GM18868 (cell line): ENCODE measurements around the gene ITPR2.
"Not testable (repeated sequence)": the region's sequence is repeated elsewhere in the genome, so short reads cannot be mapped to it uniquely, and the experiment has no call there.

Experiments used
- ATAC-seq: cut with Tn5 transposase; IDR thresholded peaks from one replicate; pipeline ENCODE4 v1.9.1; 2021; ENCODE audit warnings: mild to moderate bottlenecking, moderate library complexity; ENCODE audit not compliant: unreplicated experiment

Gene ITPR2

DNA sequence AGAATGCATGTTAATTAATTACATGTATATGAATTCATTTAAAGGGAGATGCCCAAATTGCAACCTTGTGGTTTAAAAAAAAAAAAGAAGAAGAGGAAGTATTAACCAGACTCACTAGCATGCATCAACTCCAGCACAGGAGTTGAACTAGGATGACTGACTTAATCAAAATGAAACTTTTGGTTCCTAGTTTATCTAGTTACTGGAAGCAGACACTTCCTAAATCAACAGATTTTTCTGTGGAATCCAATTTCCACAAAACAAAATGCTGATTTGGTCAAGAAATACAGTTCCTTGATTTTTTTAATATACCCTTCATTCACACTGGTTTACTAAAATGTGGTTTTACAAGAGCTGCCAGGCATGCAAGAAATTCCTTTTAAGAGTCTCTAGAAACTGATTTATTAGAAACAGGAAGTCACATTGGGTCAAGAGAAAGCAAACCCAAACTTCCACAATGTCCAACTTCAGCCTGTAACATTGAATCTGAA, 41.6 kb downstream of the ITPR2 start:
- peak; percentile 79 for ATAC-seq

- no peak for ATAC-seq
Measured at GRCh38 chr12:26790645-26790994, 42.4 kb downstream of the ITPR2 start.

- no peak for ATAC-seq
Measured at GRCh38 chr12:26789731-26790644, 43.0 kb downstream of the ITPR2 start.

- ATAC-seq, result no peak
Measured at GRCh38 chr12:26786865-26787514, 46.0 kb downstream of the ITPR2 start.

DNA sequence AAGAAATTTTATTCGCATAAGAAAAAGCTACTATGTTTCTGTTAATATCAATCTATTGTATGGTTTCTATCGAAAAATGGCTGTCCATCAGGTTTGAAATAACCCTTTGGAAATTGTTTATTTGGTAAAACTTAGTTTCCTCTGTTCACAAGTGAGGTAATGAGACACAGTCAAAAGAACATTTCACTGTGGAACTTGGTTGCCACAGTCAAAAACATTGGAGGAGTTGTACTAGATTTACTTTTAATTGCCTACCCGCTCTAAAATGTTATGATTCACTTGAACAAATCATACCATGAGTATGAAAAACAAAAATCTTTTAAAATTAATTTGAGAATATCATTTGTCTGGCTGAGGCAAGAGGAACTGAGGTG, 46.5 kb downstream of the ITPR2 start:
- no peak for ATAC-seq

- not testable (repeated sequence) for ATAC-seq
Measured at GRCh38 chr12:26783816-26784379, 49.1 kb downstream of the ITPR2 start.

GRCh38 chr12:26783131-26783526, 49.9 kb downstream of the ITPR2 start:
- no peak for ATAC-seq

GRCh38 chr12:26782372-26783130, 50.4 kb downstream of the ITPR2 start:
- no peak for ATAC-seq

DNA sequence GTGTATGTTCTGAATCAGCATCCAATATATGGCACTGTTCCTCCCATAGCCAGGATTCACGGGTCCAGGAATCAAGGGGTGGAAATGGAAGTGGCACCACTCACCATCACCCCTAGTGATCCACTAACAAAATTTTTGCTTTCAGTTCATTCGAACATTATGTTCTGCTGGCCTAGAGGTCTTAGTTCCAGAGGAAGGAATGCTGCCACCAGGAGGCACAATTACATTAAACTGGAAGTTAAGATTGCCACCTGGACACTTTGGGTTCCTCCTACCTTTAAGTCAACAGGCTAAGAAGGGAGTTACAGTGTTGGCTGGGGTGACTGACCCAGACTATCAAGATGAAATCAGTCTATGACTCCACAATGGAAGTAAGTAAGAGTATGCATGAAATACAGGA, 52.3 kb downstream of the ITPR2 start:
- not testable (repeated sequence) for ATAC-seq

- not testable (repeated sequence) for ATAC-seq
Measured at GRCh38 chr12:26778173-26778775, 54.7 kb downstream of the ITPR2 start.

- no peak for ATAC-seq
Measured at GRCh38 chr12:26777236-26777635, 55.8 kb downstream of the ITPR2 start.

- not testable (repeated sequence) for ATAC-seq
Measured at GRCh38 chr12:26775991-26776390, 57.0 kb downstream of the ITPR2 start.

DNA sequence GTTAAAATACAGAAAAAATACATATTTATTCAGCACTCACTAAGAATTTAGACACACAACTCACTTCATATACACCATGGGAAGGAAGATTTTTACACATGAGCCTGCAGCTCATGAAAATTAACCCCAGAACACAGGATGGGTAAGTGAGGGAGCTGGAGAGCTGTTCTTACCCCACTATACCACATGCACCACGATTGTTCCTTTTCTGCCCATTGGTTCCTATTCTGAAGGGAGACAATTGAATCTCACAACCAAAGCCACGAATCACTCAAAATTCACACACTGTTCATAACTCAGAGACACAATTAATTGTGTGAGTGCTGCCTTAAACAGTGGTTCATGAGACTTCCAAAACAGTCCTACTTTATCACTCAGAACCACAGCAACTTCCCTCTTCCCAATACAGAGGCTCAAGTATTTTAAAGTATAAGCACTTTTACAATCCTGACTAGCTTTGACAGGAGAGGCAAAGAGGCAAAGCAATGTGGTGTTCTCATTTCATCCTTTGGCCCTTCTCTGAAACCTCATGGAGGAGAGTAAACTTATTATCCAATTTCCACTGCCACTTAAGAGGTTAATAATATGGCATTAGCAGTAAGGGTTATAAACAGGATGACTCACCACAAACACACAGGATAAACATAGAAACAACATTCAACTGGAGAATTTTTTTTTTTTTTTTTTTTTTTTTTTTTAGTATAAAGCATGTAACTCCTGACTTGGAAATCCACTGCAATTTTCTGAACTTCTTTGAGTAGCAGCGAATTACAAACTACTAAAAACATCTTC, 59.5 kb downstream of the ITPR2 start:
- ATAC-seq, result no peak

DNA sequence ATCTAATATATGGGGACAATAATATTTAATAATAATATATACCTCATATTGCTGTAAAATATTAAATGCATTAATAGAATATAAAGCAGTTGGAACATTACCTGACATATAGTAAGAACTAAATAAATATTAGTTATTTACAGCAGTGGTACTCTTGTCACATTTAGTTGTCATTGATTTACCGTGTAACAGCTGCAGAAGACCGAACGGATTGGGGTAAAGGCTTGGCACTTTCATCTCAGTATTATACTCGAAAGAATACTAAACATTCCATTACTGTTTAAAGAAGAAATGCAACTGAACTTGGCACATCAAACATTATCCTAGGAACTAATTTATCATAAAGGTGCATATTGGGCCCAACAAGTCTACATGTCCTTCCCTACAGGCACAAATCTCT, 61.1 kb downstream of the ITPR2 start:
- no peak for ATAC-seq

DNA sequence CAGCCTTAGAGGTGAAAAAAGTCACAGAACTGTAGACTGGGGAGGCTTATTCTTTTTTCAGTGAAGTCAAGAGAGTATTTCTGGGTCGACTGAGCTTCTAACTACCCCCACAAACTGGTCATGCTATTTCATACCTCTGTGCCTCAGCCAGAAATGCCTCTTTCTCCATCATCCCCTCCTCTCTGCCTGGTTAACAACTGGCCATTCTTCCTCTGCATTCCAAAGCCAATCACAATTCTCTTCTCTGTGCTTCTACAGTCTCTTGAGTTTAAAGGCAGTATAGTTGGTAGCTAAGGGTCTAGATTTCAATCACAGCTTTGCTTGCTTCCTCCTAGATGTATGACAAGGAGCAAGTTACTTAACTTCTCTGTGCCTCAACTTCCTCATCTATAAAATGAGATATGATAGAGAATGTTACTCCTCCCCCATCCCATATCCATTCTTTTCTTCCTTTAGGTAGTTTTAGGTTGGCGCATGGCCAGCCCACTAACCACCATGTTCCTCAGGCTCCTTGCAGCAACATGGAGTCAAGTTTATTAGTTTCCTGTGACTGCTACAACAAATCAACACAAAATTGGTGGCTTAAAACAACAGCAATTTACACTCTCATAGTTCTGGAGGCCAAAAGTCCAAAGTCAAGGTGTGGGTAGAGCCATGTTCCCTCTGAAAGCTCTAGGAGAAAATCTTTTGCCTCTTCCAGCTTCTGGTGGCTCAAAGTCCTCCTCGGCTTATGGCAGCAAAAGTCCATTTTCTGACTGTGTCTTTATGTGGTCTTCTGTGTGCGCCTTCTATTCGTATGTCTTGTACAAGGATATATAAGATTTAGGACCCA, 62.5 kb downstream of the ITPR2 start:
- ATAC-seq, result no peak

- ATAC-seq, result no peak
Measured at GRCh38 chr12:26769611-26770010, 63.4 kb downstream of the ITPR2 start.

- ATAC-seq, result peak; percentile 53
Measured at GRCh38 chr12:26768611-26769603, 64.1 kb downstream of the ITPR2 start.

- ATAC-seq, result no peak
Measured at GRCh38 chr12:26767865-26768264, 65.1 kb downstream of the ITPR2 start.
